ENCODE data around the gene CERK. TPM values are rescaled to one million over a fixed set of nuclear protein-coding genes. Genes with fewer than 3 reads are reported as not detected.
A peak's percentile ranks its signal among the peaks of the same experiment; 100 is the strongest.

CERK gene
- total RNA-seq, 1 donor from 2014 or later, result 63.2 TPM

- Mint-ChIP-seq H3K36me3 (ENCODE audit: low read depth) (peaks cover 23% of the 10 kb centered on the region), H3K27ac (peak overlapping the region; percentile 86), H3K4me1 (peaks cover 63% of the 10 kb centered on the region), H3K27me3 (no peaks in the 10 kb centered on the region), H3K4me3 (peak overlapping the region; percentile 74), H3K9me3 (no peaks in the 10 kb centered on the region)
- no peak for DNase-seq
- intact Hi-C loops (cut with micrococcal nuclease), result loop anchor here (1.0 kb wide), 2 partner anchors 12 to 17 kb away; partner anchors contain the start of gene TBC1D22A
These were observed 36.4 kb upstream of the CERK start for GRCh38 chr22:46774253-46774979.

DNA sequence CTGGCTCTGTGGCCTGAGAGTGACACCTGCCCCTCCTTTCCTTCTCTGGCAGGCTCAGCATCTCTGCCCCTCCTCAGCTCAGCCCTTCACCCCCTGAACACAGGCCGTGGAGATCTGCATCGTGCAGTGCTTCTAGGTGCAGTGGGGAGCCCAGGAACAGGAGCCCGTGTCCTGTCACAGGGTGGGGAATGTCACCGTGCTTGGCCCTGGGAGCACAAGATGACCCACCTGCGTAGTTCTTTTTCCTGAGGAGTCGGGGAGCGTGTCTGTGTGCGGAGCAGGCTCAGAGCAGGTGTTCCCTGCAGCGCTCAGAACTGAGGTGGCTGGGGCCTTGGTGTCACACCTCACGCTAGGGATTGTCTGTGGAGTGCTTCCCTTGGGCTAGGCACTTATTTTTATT, 35.0 kb upstream of the CERK start:
- peaks cover 64% of the 10 kb centered on the region for H3K4me1 Mint-ChIP-seq
- peak overlapping the region; percentile 86 for H3K27ac Mint-ChIP-seq
- peak overlapping the region; percentile 69 for H3K4me3 Mint-ChIP-seq
- intact Hi-C loops (cut with micrococcal nuclease), result no loop called here
- no peaks in the 10 kb centered on the region for H3K9me3 Mint-ChIP-seq
- peaks cover 23% of the 10 kb centered on the region for H3K36me3 Mint-ChIP-seq (ENCODE audit: low read depth)
- no peaks in the 10 kb centered on the region for H3K27me3 Mint-ChIP-seq
- DNase-seq, result no peak

GRCh38 chr22:46770726-46771125, 32.7 kb upstream of the CERK start:
- peaks cover 54% of the 10 kb centered on the region for H3K4me1 Mint-ChIP-seq
- peak overlapping the region; percentile 72 for H3K27ac Mint-ChIP-seq
- intact Hi-C loops (cut with micrococcal nuclease), result no loop called here
- peak overlapping the region; percentile 37 for H3K4me3 Mint-ChIP-seq
- no peak for DNase-seq
- H3K9me3 Mint-ChIP-seq, result no peaks in the 10 kb centered on the region
- no peaks in the 10 kb centered on the region for H3K27me3 Mint-ChIP-seq
- peaks cover 23% of the 10 kb centered on the region for H3K36me3 Mint-ChIP-seq (ENCODE audit: low read depth)

GRCh38 chr22:46770151-46770641, 32.1 kb upstream of the CERK start:
- no peak overlapping the region for H3K4me3 Mint-ChIP-seq

DNA sequence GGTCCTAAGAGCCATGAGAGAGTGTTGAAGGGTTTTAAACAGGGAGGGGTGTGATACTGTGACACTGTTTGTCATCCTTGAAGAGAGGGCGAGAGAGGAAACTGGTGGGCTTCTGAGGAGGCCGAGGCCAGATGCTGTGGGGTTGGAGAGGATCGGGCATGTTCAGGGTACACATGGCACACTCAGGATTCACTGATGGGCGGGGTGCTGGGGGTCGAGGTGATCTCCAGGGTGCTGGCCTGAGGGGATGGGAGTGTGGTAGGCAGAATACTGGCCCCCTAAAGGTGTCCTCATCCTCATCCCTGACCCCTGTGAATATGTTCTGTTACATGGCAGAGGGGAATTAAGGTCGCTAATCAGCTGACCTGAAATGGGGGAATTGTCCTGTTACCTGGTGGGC, 31.7 kb upstream of the CERK start:
- intact Hi-C loops (cut with micrococcal nuclease), result no loop called here
- no peak overlapping the region for H3K4me3 Mint-ChIP-seq
- peaks cover 22% of the 10 kb centered on the region for H3K36me3 Mint-ChIP-seq (ENCODE audit: low read depth)
- no peak for DNase-seq
- peaks cover 49% of the 10 kb centered on the region for H3K4me1 Mint-ChIP-seq
- peak overlapping the region; percentile 19 for H3K27ac Mint-ChIP-seq
- H3K9me3 Mint-ChIP-seq, result no peaks in the 10 kb centered on the region
- no peaks in the 10 kb centered on the region for H3K27me3 Mint-ChIP-seq

More at GRCh38 chr22:46770151-46770641, 32.1 kb upstream of the CERK start:
- DNase-seq, result no peak
- Mint-ChIP-seq H3K27me3 (no peaks in the 10 kb centered on the region), H3K9me3 (no peaks in the 10 kb centered on the region), H3K36me3 (ENCODE audit: low read depth) (peaks cover 22% of the 10 kb centered on the region), H3K4me1 (peaks cover 50% of the 10 kb centered on the region), H3K27ac (peak overlapping the region; percentile 42)
- intact Hi-C loops (cut with micrococcal nuclease), result no loop called here

DNA sequence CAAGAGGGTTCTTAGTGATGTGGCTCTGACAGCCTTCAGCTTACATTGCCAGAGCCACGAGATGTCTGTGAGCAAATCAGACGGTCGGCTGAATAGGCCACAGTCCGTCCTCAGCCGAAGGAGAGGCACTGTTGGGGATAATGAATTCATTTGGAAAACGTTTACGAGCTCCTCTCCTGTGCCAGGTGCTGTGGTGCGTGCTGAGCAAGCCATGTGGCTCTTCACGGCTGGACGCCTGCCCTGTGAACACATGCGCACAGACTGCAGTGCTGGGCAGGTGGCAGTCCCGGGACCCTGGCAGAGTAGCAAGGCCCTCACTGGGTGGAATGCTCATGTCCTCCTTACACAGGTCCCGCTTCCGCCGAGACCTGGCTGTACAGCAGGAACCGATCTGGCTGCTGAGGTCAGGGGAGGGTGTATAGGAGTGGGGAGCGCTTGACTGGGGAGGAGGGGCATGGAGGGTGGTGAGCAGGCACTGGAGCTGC, 31.2 kb upstream of the CERK start:
- H3K36me3 Mint-ChIP-seq (ENCODE audit: low read depth), result peaks cover 22% of the 10 kb centered on the region
- no peak overlapping the region for H3K4me3 Mint-ChIP-seq
- no peak for DNase-seq
- H3K27me3 Mint-ChIP-seq, result no peaks in the 10 kb centered on the region
- peak overlapping the region; percentile 19 for H3K27ac Mint-ChIP-seq
- intact Hi-C loops (cut with micrococcal nuclease), result no loop called here
- no peaks in the 10 kb centered on the region for H3K9me3 Mint-ChIP-seq
- peaks cover 49% of the 10 kb centered on the region for H3K4me1 Mint-ChIP-seq

DNA sequence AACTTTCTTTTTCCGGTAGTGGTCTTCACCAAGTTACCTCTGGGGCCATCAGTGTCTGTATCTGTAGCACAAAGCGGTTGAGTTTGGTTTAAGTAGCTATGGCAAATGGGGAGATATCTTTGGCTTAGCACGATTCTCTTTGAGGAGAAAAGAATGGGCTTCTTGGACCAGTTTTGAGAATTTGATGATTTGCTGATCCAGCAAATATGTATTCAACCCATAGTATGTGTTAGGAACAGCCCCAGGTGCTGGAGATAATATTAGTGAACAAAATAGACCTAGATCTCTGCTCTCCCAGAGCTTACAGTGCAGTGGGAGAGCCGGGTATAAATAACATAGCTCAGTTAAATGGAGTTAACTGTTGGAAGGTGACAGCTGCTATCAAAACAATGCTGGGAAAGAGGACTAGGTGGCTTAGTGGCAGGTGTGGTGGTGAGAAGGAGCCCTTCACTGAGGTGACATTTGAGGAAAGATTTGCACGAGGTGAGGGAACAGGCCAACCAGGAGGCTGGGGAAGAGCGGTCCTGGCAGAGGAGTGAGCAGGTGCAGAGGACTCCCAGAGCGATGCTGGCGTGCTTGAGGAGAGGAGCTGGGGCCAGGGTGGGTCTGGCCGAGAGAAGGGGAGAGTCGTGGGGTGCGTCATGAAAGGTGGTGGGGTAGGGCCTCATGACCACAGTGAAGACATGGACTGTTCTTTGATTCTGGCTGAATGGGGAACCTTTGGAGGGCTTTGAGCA, 29.4 kb upstream of the CERK start:
- Mint-ChIP-seq H3K9me3 (no peaks in the 10 kb centered on the region), H3K4me1 (peaks cover 46% of the 10 kb centered on the region), H3K27ac (peak overlapping the region; percentile 42), H3K4me3 (no peak overlapping the region), H3K36me3 (ENCODE audit: low read depth) (peaks cover 29% of the 10 kb centered on the region), H3K27me3 (no peaks in the 10 kb centered on the region)
- intact Hi-C loops (cut with micrococcal nuclease), result no loop called here
- DNase-seq, result no peak

- DNase-seq, result no peak
- Mint-ChIP-seq H3K27me3 (no peaks in the 10 kb centered on the region), H3K4me3 (no peak overlapping the region), H3K36me3 (ENCODE audit: low read depth) (peaks cover 33% of the 10 kb centered on the region), H3K4me1 (peaks cover 51% of the 10 kb centered on the region), H3K9me3 (no peaks in the 10 kb centered on the region), H3K27ac (peak overlapping the region; percentile 37)
- intact Hi-C loops (cut with micrococcal nuclease), result no loop called here
These were observed 28.6 kb upstream of the CERK start for GRCh38 chr22:46766611-46767010.

DNA sequence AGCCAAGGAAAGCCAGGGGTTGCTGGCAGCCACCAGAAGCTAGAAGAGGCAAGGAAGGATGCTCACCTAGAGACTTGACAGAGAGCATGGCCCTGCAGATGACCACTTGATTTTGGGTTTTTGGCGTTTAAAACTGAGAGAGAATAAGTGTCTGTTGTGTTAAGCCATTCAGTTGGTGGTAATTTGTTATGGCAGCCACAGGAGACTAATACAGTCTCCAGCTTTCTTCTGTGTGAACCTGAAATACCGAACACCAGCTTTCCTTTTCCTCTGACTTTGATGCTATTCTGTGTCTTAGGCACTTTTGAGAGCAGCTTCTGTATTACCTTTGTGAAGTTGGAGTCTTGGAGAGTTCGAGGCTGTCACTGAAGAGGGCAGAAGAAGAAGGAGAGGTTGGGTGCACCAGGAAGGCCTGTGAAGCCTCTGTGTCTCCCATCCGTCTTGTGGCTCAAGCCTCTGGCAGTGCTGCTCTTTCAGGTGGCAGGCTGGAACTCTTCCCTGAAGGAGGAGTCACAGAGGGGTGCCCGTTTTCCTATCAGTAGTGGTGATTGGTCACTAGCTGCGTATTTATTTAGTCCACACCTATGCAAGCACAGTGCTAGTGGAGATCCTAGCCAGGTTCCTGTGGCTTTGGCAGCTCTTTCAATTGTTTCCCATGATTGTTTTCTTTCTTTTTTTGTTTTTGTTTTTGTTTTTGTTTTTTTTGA, 26.9 kb upstream of the CERK start:
- no peak for DNase-seq
- intact Hi-C loops (cut with micrococcal nuclease), result no loop called here
- no peaks in the 10 kb centered on the region for H3K9me3 Mint-ChIP-seq
- H3K4me3 Mint-ChIP-seq, result peak overlapping the region; percentile 97
- peaks cover 27% of the 10 kb centered on the region for H3K36me3 Mint-ChIP-seq (ENCODE audit: low read depth)
- H3K27ac Mint-ChIP-seq, result peak overlapping the region; percentile 99
- H3K27me3 Mint-ChIP-seq, result no peaks in the 10 kb centered on the region
- peaks cover 52% of the 10 kb centered on the region for H3K4me1 Mint-ChIP-seq

DNA sequence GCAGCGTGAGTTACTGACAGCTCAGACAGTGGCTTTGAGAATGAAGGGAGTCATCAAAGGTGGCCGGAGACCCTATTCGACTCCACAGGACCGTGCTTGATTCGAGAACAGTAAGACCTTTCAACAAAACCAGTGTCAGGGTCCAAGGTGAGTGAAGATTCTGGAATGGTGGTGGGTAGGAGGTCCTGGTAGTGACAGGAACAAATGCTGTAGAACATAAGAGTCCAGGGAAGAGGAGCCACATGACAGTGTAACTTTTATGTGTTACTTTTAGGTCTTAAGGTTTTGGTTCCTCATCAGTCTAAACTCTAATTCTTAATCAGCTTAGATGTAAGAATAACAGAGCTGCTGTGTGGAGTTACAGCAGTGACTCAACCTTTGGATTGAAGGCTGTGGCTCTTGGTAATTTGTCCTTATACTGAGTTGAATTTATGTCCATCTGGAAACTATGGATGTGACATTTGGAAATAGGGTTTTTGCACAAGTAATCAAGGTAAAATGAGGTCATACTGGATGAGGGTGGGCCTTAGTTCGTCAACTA, 26.2 kb upstream of the CERK start:
- Mint-ChIP-seq H3K4me3 (peak overlapping the region; percentile 97), H3K27ac (peak overlapping the region; percentile 99), H3K4me1 (peaks cover 46% of the 10 kb centered on the region), H3K27me3 (no peaks in the 10 kb centered on the region), H3K9me3 (no peaks in the 10 kb centered on the region), H3K36me3 (ENCODE audit: low read depth) (peaks cover 27% of the 10 kb centered on the region)
- intact Hi-C loops (cut with micrococcal nuclease), result no loop called here
- DNase-seq, result no peak

DNA sequence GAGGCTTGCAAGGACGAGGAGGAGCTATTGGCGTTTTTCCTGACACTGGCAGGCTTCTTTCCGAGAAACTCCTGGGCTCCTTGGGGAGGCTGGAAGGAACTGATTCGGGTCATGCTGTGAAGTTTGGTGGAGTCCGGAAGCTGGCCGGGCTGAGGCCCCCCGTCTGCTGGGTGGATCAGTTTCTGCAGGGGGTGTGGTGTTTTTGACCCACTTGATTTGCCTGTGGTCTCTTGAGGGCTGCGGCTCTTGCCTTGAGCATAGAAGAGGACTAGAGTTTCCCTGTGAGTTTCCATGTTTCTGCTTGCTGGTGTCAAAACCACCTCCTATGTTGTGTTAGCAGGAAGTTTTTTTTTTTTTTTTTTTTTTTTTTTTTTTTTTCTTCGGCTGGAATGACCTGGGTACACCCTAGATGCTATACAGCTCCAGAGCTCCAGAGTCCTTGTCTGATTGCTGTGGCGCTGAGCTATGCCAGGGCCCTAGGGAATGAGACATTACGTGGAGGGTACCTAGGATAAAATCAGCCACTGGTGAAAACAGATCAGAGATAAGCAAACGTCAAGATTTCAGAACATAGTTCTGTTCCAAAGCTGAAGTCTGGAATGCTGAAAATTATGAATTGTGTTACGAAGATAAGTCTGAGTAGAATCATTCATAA, 25.1 kb upstream of the CERK start:
- peak; percentile 82 for DNase-seq
- intact Hi-C loops (cut with micrococcal nuclease), result loop anchor here (2.0 kb wide), 1 partner anchor 40 kb away; no protein-coding TSS in a partner anchor
- peaks cover 52% of the 10 kb centered on the region for H3K4me1 Mint-ChIP-seq
- no peaks in the 10 kb centered on the region for H3K27me3 Mint-ChIP-seq
- H3K9me3 Mint-ChIP-seq, result no peaks in the 10 kb centered on the region
- H3K36me3 Mint-ChIP-seq (ENCODE audit: low read depth), result peaks cover 27% of the 10 kb centered on the region
- peak overlapping the region; percentile 99 for H3K27ac Mint-ChIP-seq
- H3K4me3 Mint-ChIP-seq, result peak overlapping the region; percentile 97

GRCh38 chr22:46762238-46763050, 24.4 kb upstream of the CERK start, which contains the start of gene TBC1D22A:
TBC1D22A (plus strand) TSS chr22:46762650; CDS start chr22:46762787, 137 bp downstream.
- peak within 1 kb of the TSS; percentile 97 for H3K4me3 Mint-ChIP-seq
- no peaks in the 10 kb centered on the region for H3K27me3 Mint-ChIP-seq
- peak; percentile 99 for DNase-seq
- peak within 1 kb of the TSS; percentile 99 for H3K27ac Mint-ChIP-seq
- H3K9me3 Mint-ChIP-seq, result no peaks in the 10 kb centered on the region
- peaks cover 21% of the 10 kb centered on the region for H3K36me3 Mint-ChIP-seq (ENCODE audit: low read depth)
- intact Hi-C loops (cut with micrococcal nuclease), result loop anchor here (1.0 to 2.0 kb wide), 4 partner anchors 12 to 40 kb away; no protein-coding TSS in a partner anchor
- H3K4me1 Mint-ChIP-seq, result peaks cover 46% of the 10 kb centered on the region

All from activated CD4-positive, alpha-beta T cell treated with anti-CD3 and anti-CD28 coated beads, Interleukin-2, amount 10 ng/mL, durations not matched to agents 24 days and 14 days (primary cell).